H1 (cell line): Measurements from ENCODE around the gene SLC12A7. TPM values are rescaled to one million over a fixed set of nuclear protein-coding genes. Genes with fewer than 3 reads are reported as not detected.

Source experiments
- EGR1 ChIP-seq: IDR thresholded peaks from 2 replicates; pipeline ENCODE4 v1.6.1; 2011; ENCODE audit warnings: low read depth, low read length, borderline replicate concordance
- polyA plus RNA-seq, 7 experiments: library from polyadenylated mRNA; depleted of rRNA in 3 of 7; stranded (reverse) in 5 of 7; unstranded in 2 of 7; fragments of >200 nt in 5 of 7; fragments of 200-250 nt in 2 of 7; gene quantifications; 1 replicate in 5 of 7; 2 replicates in 1 of 7; 4 replicates in 1 of 7; pipeline versions ENCODE4 v1.2.1 to v1.2.3, GENCODE V29; 2011 to 2013; ENCODE audit warnings: missing spikeins in 2 of 7, mixed read lengths in 2 of 7
- total RNA-seq: library from RNA; stranded (reverse); fragmentation: NEBNext Ultra II Directional; extraction: Animal tissue kit (Norgen Biotek cat#: 25700); gene quantifications from 2 replicates; pipeline ENCODE4 v1.2.1, GENCODE V29; 2021

Gene SLC12A7
- total and polyA plus RNA-seq, 2 of the 8 experiments (the other 6 are each of a cell fraction or from before 2014, with no cell fraction given) = 23.5 to 39.7 TPM

DNA sequence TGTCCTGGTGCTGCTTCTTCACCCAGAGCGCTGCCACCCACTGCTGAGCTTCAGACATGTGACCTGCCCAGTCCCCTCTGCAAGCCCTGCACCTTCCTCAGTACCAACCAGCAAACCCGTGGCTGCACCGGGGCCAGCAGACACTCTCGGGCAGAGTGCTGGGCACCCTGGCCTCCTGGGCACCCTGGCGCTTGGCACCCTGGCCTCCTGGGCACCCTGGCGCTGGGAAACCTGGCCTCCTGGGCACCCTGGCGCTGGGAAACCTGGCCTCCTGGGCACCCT, 31.7 kb upstream of the SLC12A7 start (continued):
- TF ChIP-seq EGR1 = no peak
